Right lobe of liver (tissue), 4 donors: ENCODE results near the gene CSNK1D.

Source experiments
- POLR2A ChIP-seq: fragments of 450-650 bp; IDR thresholded peaks from one replicate; pipeline ENCODE4 v1.6.1; 2017; ENCODE audit warnings: antibody characterized with exemption, mild to moderate bottlenecking
- TF ChIP-seq, protein P1 (sequence below), 4 donors: fragments of 200-600 bp in 3 of 4; fragments of 450-650 bp in 1 of 4; IDR thresholded peaks; one replicate each; pipeline versions ENCODE4 v1.5.1 to v1.8.0; 2016 to 2022; ENCODE audit warnings: antibody characterized with exemption in 4 of 4, mild to moderate bottlenecking in 2 of 4
- donor health status: DM: no; HTN: no; CAD: no.
- donor health status: DM: no; HTN: no; CAD: no.
- donor health status: DM: no; HTN: yes; CAD: no.

DNA sequence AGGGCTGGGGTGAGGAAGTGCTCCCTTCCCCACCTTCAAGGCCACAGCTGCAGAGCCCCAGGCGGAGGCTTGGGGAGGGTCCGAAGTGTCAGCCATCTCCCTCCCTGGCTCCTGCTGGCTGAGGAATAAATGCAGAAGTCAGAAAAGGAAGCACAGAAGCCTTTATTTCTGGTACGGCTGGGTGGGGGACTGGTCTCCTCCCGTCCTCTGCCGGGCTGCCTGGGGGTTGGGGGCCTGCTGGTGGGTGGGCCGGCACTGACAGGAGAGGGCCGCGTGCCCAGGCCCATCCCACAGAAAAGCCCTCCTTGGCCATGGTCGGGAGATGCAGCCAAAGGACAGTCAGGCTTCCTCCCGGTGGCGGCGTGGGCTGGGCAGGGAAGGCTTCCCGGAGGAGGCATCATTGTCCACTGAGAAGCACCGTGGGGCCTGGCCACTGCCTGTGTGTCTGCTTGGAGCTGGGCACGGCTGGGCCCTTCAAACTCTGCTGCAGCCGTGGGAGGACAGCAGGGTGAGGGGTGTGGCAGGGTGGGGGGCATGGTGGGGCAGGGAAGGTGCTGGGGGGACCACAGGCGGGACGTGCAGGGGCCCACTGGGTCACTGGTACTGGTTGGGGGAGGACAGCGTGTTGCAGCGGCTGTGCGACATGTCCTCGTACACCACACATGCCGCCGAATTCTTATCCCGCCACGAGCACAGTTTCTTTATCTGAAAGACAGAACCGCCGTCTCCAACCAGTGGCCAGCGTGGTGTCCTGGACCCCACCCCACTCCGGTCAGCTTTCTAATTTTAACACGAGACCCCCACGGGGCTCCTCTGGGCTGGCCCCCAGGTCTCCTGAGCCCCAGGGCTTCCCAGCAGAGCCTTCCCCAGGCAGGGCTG is 41.5 kb upstream of the CSNK1D start:
- TF ChIP-seq, protein P1, sequence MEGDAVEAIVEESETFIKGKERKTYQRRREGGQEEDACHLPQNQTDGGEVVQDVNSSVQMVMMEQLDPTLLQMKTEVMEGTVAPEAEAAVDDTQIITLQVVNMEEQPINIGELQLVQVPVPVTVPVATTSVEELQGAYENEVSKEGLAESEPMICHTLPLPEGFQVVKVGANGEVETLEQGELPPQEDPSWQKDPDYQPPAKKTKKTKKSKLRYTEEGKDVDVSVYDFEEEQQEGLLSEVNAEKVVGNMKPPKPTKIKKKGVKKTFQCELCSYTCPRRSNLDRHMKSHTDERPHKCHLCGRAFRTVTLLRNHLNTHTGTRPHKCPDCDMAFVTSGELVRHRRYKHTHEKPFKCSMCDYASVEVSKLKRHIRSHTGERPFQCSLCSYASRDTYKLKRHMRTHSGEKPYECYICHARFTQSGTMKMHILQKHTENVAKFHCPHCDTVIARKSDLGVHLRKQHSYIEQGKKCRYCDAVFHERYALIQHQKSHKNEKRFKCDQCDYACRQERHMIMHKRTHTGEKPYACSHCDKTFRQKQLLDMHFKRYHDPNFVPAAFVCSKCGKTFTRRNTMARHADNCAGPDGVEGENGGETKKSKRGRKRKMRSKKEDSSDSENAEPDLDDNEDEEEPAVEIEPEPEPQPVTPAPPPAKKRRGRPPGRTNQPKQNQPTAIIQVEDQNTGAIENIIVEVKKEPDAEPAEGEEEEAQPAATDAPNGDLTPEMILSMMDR (IDR thresholded peaks at IDR 0.05) = no peak
- TF ChIP-seq POLR2A = no peak
